NCI-H1417 (cell line): ENCODE data around the gene RABEP2.
"Not testable (repeated sequence)": the region's sequence is repeated elsewhere in the genome, so short reads cannot be mapped to it uniquely, and the experiment has no call there.

Experiments
- DNase-seq, 3 experiments: peaks; one replicate each; lab custom pipeline; 2025; lab: John Stamatoyannopoulos, UW

The RABEP2 gene

GRCh38 chr16:28903344-28904042 lies 21.5 kb downstream of the RABEP2 start:
- DNase-seq = no peak

DNA sequence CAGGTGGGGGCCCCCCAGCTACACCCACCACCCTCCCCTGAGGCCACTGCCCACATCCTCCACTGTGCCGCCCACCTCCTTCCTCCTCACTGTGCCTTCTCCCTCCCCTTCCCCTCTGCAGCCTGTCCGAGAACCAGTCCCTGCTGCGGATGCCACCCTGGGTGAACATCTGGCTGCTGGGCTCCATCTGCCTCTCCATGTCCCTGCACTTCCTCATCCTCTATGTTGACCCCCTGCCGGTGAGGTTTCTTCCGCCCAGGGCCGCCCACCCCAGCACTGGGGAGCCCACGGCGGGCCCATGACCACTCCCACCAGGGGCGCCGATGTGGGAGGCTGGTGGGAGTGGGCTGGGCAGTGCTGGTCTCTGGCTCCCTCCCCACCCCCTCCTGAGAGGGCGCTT lies 22.1 kb downstream of the RABEP2 start:
- DNase-seq = no peak

GRCh38 chr16:28901862-28902261 lies 23.2 kb downstream of the RABEP2 start:
- no peak for DNase-seq

DNA sequence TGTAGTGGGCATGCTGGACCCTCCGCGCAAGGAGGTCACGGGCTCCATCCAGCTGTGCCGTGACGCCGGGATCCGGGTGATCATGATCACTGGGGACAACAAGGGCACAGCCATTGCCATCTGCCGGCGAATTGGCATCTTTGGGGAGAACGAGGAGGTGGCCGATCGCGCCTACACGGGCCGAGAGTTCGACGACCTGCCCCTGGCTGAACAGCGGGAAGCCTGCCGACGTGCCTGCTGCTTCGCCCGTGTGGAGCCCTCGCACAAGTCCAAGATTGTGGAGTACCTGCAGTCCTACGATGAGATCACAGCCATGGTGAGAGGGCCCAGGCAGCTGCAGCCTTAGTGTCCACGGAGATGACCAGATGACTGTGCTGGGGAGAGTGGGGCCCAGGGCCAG lies 24.4 kb downstream of the RABEP2 start:
- no peak for DNase-seq

GRCh38 chr16:28899882-28900590 lies 25.0 kb downstream of the RABEP2 start:
- no peak for DNase-seq

DNA sequence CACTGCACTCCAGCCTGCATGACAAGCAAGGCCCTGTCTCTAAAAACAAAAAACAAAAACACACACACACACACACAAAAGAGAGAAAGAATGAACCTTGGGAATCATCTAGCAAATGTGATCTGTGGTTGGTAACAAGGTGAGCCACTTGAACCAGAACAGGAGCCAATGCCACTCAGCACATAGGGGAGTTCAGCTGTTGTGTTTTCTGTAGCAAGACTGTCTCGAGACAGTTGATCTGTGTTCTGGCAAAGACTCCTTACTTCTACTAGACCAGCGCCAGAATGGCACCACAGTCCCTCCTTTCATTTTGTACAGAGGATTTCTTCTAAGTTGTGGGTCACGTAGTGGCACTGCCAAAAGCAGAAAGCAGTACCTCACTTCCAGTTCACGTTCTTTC lies 26.1 kb downstream of the RABEP2 start:
- DNase-seq = no peak

- DNase-seq = no peak
These were observed 26.8 kb downstream of the RABEP2 start for GRCh38 chr16:28898266-28898665.

DNA sequence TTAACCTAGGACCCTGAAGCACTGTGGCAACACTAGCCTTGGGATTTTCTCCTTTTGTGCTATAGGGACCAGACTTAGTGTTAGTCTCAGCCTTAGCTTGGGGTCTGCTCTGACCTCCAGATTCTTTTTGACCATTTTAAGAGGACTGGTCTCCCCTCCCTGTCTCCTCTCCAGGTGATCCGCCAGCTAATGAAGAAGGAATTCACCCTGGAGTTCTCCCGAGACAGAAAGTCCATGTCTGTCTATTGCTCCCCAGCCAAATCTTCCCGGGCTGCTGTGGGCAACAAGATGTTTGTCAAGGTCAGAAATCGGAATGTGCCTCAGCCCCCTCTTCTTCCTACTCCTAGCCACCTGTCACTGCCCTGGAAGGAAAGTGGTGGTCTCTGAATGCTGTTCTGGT lies 27.2 kb downstream of the RABEP2 start:
- DNase-seq = no peak

- DNase-seq = no peak
These were observed 29.4 kb downstream of the RABEP2 start for GRCh38 chr16:28895609-28896008.

GRCh38 chr16:28893291-28893690 lies 31.7 kb downstream of the RABEP2 start:
- no peak for DNase-seq

- no peak for DNase-seq
These were observed 32.8 kb downstream of the RABEP2 start for GRCh38 chr16:28891964-28892890.

- not testable (repeated sequence) for DNase-seq
These were observed 34.7 kb downstream of the RABEP2 start for GRCh38 chr16:28890355-28890754.

GRCh38 chr16:28886945-28887344 lies 38.1 kb downstream of the RABEP2 start:
- no peak for DNase-seq

- no peak for DNase-seq
These were observed 41.0 kb downstream of the RABEP2 start for GRCh38 chr16:28884045-28884444.

DNA sequence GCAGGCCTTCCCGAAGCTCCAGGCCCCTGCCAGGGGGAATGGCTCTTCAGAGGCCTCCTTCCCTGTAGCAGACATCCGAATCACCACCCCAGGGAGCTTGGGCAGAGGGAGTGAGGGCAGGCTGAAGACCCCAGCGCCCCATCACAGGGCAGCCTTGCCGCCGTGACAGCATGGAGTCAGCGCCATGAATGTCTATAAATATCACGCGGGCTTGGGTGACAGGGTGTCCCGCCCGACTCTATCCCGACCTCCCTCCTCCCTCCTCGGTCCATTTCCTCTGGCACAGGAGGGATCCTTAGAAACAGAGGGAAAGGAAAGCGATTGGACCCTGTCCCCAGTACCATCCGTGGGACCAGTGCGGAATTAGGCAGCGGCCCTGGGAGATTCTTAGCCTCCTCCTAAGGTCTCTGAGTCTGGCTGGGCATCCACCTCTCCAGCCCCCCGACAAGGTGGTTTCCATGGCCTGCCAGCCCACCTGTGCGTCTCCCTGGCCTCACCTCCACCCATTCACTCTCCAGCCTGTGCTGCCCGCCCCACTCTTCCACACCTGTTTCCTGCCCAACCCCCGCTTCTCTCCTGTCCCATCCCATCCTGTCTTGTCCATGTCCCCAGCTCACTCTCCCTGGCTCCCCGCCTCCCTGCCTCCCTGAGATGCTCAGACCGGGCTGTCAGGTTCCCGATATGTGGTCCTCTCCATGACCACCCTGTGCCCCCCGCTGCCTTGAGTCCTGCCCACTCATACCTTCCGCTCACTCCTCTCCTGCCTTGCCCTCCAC lies 41.6 kb downstream of the RABEP2 start:
- no peak for DNase-seq

GRCh38 chr16:28882551-28883160 lies 42.4 kb downstream of the RABEP2 start:
- DNase-seq = no peak

DNA sequence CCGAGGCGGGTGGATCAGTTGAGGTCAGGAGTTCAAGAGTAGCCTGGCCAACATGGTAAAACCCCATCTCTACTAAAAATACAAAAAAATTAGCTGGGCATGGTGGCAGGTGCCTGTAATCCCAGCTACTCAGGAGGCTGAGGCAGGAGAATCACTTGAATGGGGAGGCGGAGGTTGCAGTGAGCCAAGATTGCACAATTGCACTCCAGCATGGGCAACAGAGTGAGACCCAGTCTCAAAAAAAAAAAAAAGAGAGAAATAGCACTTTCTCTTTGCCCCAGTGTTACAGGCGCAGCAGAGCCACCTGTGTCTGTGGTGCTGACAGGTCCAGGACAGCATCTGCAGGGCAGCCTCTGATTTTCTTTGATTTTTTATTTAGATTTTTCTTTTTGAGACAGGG lies 43.5 kb downstream of the RABEP2 start:
- DNase-seq = not testable (repeated sequence)

DNA sequence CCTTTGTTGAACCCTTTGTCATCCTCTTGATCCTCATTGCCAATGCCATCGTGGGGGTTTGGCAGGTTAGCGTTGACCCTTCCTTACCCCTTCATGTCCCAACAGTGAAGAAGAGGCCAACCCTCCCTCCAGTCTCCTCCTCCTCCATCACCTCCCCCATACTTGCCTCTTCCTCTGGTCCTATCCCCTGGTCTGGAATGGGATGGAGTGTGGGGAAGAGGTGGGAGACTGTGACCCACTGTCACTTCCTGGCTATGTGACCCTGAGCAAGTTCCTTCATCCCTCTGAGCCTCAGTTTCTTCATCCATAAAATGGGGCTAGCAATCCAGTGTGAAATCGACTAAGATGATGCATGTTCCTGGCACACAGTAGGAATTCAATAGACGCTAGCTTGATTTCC lies 44.1 kb downstream of the RABEP2 start:
- no peak for DNase-seq

DNA sequence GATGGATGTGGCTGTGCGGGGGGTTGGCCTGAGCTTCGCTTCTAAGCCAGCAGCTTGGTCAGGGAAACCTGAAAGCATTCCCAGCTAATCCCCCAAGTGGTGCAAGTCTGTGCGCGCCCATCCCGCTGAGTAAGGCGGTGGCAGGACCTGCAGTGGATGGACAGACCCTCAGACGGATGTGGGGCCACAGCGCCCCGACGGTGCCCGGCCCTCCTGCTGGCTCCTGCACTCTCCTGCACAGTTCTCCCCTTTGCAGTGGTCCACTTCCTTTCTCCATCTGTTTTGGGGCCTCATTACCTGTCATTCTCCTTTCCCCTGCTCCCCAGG lies 44.5 kb downstream of the RABEP2 start:
- no peak for DNase-seq

DNA sequence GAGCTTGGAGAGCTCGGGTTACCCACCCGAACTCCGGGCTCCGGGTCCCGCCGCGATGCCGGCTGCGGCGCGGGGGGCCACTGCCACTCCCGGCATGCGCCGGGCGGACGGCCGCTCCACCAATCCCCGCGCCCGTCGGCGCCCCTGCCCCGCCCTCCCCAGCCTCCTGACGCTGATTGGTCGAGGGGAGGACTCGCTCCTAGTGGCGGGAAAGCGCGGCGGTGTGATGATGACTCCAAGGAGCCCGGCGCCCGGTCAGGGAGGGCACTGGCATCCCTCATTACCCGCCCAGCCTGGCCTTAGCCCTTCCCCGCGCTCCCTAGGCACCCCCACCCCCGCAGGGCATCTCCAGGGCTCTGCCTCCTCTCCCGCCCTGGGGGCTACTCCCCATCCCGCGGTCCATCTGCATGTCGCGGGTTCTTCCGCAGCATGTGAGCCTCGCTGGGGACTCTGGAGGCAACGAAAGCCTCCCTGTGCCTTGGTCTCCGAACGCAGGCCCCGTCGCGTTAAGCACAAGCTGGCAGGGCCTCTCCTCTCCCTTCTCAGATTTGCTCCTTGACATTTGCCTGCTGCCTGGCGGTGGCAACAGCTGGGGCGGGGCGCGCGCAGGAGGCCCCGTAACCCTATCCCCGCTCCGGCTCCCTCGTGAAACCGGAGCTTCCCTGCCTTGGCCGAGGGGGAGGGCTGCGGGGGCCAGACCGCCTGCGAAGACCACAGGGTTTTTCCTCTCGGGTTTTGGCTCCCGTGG lies 45.0 kb downstream of the RABEP2 start:
- peak; percentile 78 to 94 (median 94) for DNase-seq
